K562 (cell line): ENCODE results near the gene SIDT1. TPM values are rescaled to one million over a fixed set of nuclear protein-coding genes. Genes with fewer than 3 reads are reported as not detected.

Experiments used
- ATAC-seq: fragments of 200-7000 bp; cut with Tn5 transposase; 3 replicates; pipeline ENCODE4 v1.9.1; 2020; ENCODE audit warnings: moderate library complexity
- BruUV-seq: library from RNA; stranded (reverse); fragments of 400-500 nt; replicated peaks from 2 replicates; lab custom pipeline; 2021; lab: Mats Ljungman, UMichigan
- CTCF ChIA-PET: fragments of 300-600 bp; formaldehyde crosslinking; extraction: SDS; loops from one replicate; lab custom pipeline; 2021; ENCODE audit warnings: low intra/inter-chr PET ratio; lab: Yijun Ruan, JAX
- POLR2A ChIA-PET: fragments of 300-600, 350-650 bp; sonication (Branson Sonifier 250); formaldehyde crosslinking; extraction: SDS; loops from one replicate; lab custom pipeline; 2021; ENCODE audit warnings: antibody characterized with exemption, inconsistent platforms; lab: Yijun Ruan, JAX
- DNase-seq, 4 experiments: peaks; one replicate each; pipeline versions ENCODE4 v3.0.0 to v3.0.0-alpha.2; 2011 to 2018; ENCODE audit warnings: low spot score in 3 of 4, mixed read lengths in 3 of 4; ENCODE audit errors: extremely low read depth in 1 of 4
- FAIRE-seq: peaks from 2 replicates; lab custom pipeline; 2011; peaks lifted over from hg19 to GRCh38; lab: Jason Lieb, UNC
- H2AFZ ChIP-seq: 2 replicates; pipeline ENCODE4 v1.6.0; 2011; ENCODE audit warnings: low read depth, low read length, control low read depth, inconsistent platforms
- H3K27ac ChIP-seq: fragments of 200-600 bp; 3 replicates; pipeline ENCODE4 v1.8.0; 2011; ENCODE audit warnings: low read depth, mild to moderate bottlenecking, control low read depth, inconsistent platforms, low read length, moderate library complexity, mixed read lengths; ENCODE audit errors: extremely low read depth
- H3K27me3 ChIP-seq, 2 experiments: fragments of 300-600 bp in 1 of 2; 2 replicates in 1 of 2; 3 replicates in 1 of 2; pipeline versions ENCODE4 v1.6.0 to v1.8.0; 2011; ENCODE audit warnings: inconsistent platforms in 2 of 2, low read length in 2 of 2, mild to moderate bottlenecking in 1 of 2, mixed read lengths in 1 of 2, moderate library complexity in 1 of 2; ENCODE audit not compliant: control insufficient read depth in 2 of 2, insufficient read depth in 2 of 2
- H3K36me3 ChIP-seq: fragments of 300-600 bp; 3 replicates; pipeline ENCODE4 v1.8.0; 2011; ENCODE audit warnings: mild to moderate bottlenecking, low read length, inconsistent platforms; ENCODE audit not compliant: control insufficient read depth, insufficient read depth
- H3K4me1 ChIP-seq, 2 experiments: fragments of 200-600 bp in 1 of 2; replicated peaks in 1 of 2; 2 replicates in 1 of 2; 3 replicates in 1 of 2; pipeline versions ENCODE4 v1.5.1 to v1.8.0; 2011; ENCODE audit warnings: inconsistent platforms in 2 of 2, low read length in 2 of 2, mild to moderate bottlenecking in 1 of 2, mixed read lengths in 1 of 2, moderate library complexity in 1 of 2; ENCODE audit not compliant: control insufficient read depth in 2 of 2, insufficient read depth in 2 of 2
- H3K4me2 ChIP-seq: 2 replicates; pipeline ENCODE4 v1.6.1; 2011; ENCODE audit warnings: low read length, control low read depth, inconsistent platforms, mixed read lengths; ENCODE audit not compliant: insufficient read depth
- H3K4me3 ChIP-seq: fragments of 200-600 bp; sonication (generic), shearing (Covaris generic); 2 replicates; pipeline ENCODE4 v1.5.1; 2016; ENCODE audit warnings: control low read depth, inconsistent platforms
- H3K79me2 ChIP-seq: fragments of 200-600 bp; 3 replicates; pipeline ENCODE4 v1.8.0; 2011; ENCODE audit warnings: low read length, inconsistent platforms; ENCODE audit not compliant: control insufficient read depth, insufficient read depth
- H3K9ac ChIP-seq, 2 experiments: 2 replicates each; pipeline versions ENCODE4 v1.6.0 to v1.6.1; 2011; ENCODE audit warnings: low read depth in 2 of 2, low read length in 2 of 2, control low read depth in 1 of 2, inconsistent platforms in 1 of 2, mild to moderate bottlenecking in 1 of 2, mixed read lengths in 1 of 2; ENCODE audit not compliant: insufficient read depth in 1 of 2
- H3K9me1 ChIP-seq: one replicate; pipeline ENCODE4 v1.6.0; 2011; ENCODE audit warnings: inconsistent platforms, mild to moderate bottlenecking, low read length, moderate library complexity; ENCODE audit not compliant: control insufficient read depth, insufficient read depth
- H3K9me3 ChIP-seq: replicated peaks from 2 replicates; pipeline ENCODE4 v1.5.1; 2011; ENCODE audit warnings: low read depth, low read length, inconsistent platforms; ENCODE audit not compliant: control insufficient read depth, insufficient read depth
- H4K20me1 ChIP-seq: replicated peaks from 2 replicates; pipeline ENCODE4 v1.6.1; 2011; ENCODE audit warnings: low read length, inconsistent platforms, mixed read lengths; ENCODE audit not compliant: control insufficient read depth, insufficient read depth
- CHCHD3 ChIP-seq: fragments of 250-450 bp; sonication (Bioruptor Pico); IDR thresholded peaks from 2 replicates; pipeline ENCODE4 v2.1.2; 2022; ENCODE audit warnings: mild to moderate bottlenecking
- MYNN ChIP-seq, 2 experiments: sonication (generic); formaldehyde crosslinking in 1 of 2; IDR thresholded peaks; 2 replicates each; pipeline versions ENCODE4 v1.5.0 to v1.6.1; 2016 to 2020; ENCODE audit warnings: antibody characterized with exemption in 1 of 2, missing genetic modification reagents in 1 of 2
- NCOA1 ChIP-seq: fragments of 450-650 bp; IDR thresholded peaks from 2 replicates; pipeline ENCODE4 v1.6.1; 2016; ENCODE audit warnings: low read depth
- PHF20 ChIP-seq: fragments of 450-650 bp; IDR thresholded peaks from 2 replicates; pipeline ENCODE4 v1.6.1; 2018; ENCODE audit not compliant: partially characterized antibody
- TAF9B ChIP-seq: fragments of 450-650 bp; IDR thresholded peaks from 2 replicates; pipeline ENCODE4 v1.6.1; 2018; ENCODE audit warnings: mild to moderate bottlenecking; ENCODE audit not compliant: partially characterized antibody
- TCF3 ChIP-seq: sonication (generic); formaldehyde crosslinking; IDR thresholded peaks from 2 replicates; pipeline ENCODE4 v1.4.0; 2020; ENCODE audit warnings: mild to moderate bottlenecking, missing genetic modification reagents
- WGBS: fragments of 100-300 bp; shearing (Covaris generic); methylation state at CpG from one replicate; pipeline ENCODE4 v1.1.6; 2016; ENCODE audit warnings: low coverage, mixed read lengths; ENCODE audit not compliant: insufficient coverage; ENCODE audit errors: missing lambda C conversion rate; 5-methylcytosine and 5-hydroxymethylcytosine counted together
- in situ Hi-C: fragments of 300-500 bp; cut with MboI; formaldehyde crosslinking; loops from 4 replicates; pipeline ENCODE4 v1.15.0; 2018; ENCODE audit warnings: inconsistent platforms, mixed read lengths
- intact Hi-C: fragments of 100-400 bp; cut with micrococcal nuclease; formaldehyde crosslinking; loops from 2 replicates; pipeline ENCODE4 v1.14.2; 2022
- polyA plus RNA-seq, 8 experiments: library from polyadenylated mRNA; depleted of rRNA in 4 of 8; stranded (reverse) in 5 of 8; unstranded in 3 of 8; fragments of >200 nt; fragmentation: Nextera tagmentation in 2 of 8; fragmentation: Illumina TruSeq in 1 of 8; extraction: Ambion mirVana in 2 of 8; extraction: Trizol in 1 of 8; gene quantifications; 2 replicates each; pipeline versions ENCODE4 v1.2.1 to v1.2.3, GENCODE V29; 2011 to 2014; ENCODE audit warnings: inconsistent platforms in 1 of 8, missing spikeins in 1 of 8
- total RNA-seq, 7 experiments: library from RNA; depleted of rRNA in 6 of 7; stranded (reverse); fragments of >200 nt in 6 of 7; fragmentation: Illumina TruSeq in 2 of 7; extraction: Trizol in 2 of 7; gene quantifications; 2 replicates each; pipeline versions ENCODE4 v1.2.1 to v1.2.3, GENCODE V29; 2011 to 2021; ENCODE audit warnings: low replicate concordance in 1 of 7
- TF ChIP-seq, protein P1 (sequence below): fragments of 450-650 bp; formaldehyde crosslinking; IDR thresholded peaks from 2 replicates; pipeline ENCODE4 v1.4.0; 2020; ENCODE audit warnings: mild to moderate bottlenecking, mixed read lengths
- TF ChIP-seq, protein P2 (sequence below): sonication (generic); formaldehyde crosslinking; IDR thresholded peaks from 2 replicates; pipeline ENCODE4 v1.8.1; 2022; ENCODE audit warnings: missing genetic modification reagents
- TF ChIP-seq, protein P3 (sequence below): sonication (generic); formaldehyde crosslinking; IDR thresholded peaks from 2 replicates; pipeline ENCODE4 v1.8.1; 2023; ENCODE audit warnings: mild to moderate bottlenecking, missing genetic modification reagents
- TF ChIP-seq, protein P4 (sequence below), 2 experiments: fragments of 450-650 bp; IDR thresholded peaks; 2 replicates each; pipeline ENCODE4 v1.6.1; 2016; ENCODE audit warnings: mild to moderate bottlenecking in 2 of 2, borderline replicate concordance in 1 of 2, low read depth in 1 of 2, moderate library complexity in 1 of 2

The SIDT1 gene
- total and polyA plus RNA-seq, 9 of the 15 experiments (the other 6 are each of a cell fraction or from before 2014, with no cell fraction given) = not detected

DNA sequence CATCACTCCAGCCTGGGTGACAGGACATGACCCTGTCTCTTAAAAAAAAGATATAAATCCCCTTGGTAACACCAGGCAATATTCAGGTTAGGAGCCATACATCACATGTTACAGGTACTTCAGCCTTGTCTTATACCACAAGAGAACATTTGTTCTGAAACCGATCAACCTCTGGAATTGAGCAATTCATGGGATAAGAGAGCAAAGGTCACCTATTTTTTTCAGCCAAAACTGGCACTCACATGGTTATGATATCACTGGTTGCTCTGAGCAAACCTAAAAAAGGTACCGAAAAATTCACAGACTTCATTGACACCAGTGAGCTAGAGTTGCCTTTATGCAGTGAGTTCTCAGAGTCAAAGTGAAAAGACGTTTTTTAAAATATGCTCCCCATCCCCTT, 26.5 kb upstream of the SIDT1 start:
- no peak for DNase-seq
- H4K20me1 ChIP-seq = no peaks in the 10 kb centered on the region
- H3K79me2 ChIP-seq = no peaks in the 10 kb centered on the region
- no peaks in the 10 kb centered on the region for H3K9me3 ChIP-seq
- H2AFZ ChIP-seq = no peak overlapping the region
- intact Hi-C loops = no loop called here
- H3K4me2 ChIP-seq = no peak overlapping the region
- ATAC-seq = no peak
- in situ Hi-C loops = no loop called here
- FAIRE-seq = no peak
- ChIA-PET POLR2A (interaction anchor here (0.7 kb wide), 1 partner anchor 9 kb away, joined by 3 read pairs; no protein-coding TSS in a partner anchor), CTCF (no interaction called here)
- H3K27ac ChIP-seq = no peak overlapping the region
- H3K4me1 ChIP-seq = no peaks in the 10 kb centered on the region
- no peaks in the 10 kb centered on the region for H3K27me3 ChIP-seq
- no peak overlapping the region for H3K9ac ChIP-seq
- H3K4me3 ChIP-seq = no peak overlapping the region
- 74% methylated on average over 3 of the region's 3 CpGs for WGBS
- 0 out of 3 replicates have a peak, but pooled peaks cover 2% of the 10 kb centered on the region for H3K36me3 ChIP-seq
- no TSS peak for BruUV-seq
- no peaks in the 10 kb centered on the region for H3K9me1 ChIP-seq
- no peak for TF ChIP-seq CHCHD3 (CRISPR knock-in tag)
- TF ChIP-seq, protein P1, sequence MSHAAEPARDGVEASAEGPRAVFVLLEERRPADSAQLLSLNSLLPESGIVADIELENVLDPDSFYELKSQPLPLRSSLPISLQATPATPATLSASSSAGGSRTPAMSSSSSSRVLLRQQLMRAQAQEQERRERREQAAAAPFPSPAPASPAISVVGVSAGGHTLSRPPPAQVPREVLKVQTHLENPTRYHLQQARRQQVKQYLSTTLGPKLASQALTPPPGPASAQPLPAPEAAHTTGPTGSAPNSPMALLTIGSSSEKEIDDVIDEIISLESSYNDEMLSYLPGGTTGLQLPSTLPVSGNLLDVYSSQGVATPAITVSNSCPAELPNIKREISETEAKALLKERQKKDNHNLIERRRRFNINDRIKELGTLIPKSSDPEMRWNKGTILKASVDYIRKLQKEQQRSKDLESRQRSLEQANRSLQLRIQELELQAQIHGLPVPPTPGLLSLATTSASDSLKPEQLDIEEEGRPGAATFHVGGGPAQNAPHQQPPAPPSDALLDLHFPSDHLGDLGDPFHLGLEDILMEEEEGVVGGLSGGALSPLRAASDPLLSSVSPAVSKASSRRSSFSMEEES (CRISPR knock-in tag) = no peak
- no peak for TF ChIP-seq TCF3 (CRISPR knock-in tag)
- TF ChIP-seq, protein P2, sequence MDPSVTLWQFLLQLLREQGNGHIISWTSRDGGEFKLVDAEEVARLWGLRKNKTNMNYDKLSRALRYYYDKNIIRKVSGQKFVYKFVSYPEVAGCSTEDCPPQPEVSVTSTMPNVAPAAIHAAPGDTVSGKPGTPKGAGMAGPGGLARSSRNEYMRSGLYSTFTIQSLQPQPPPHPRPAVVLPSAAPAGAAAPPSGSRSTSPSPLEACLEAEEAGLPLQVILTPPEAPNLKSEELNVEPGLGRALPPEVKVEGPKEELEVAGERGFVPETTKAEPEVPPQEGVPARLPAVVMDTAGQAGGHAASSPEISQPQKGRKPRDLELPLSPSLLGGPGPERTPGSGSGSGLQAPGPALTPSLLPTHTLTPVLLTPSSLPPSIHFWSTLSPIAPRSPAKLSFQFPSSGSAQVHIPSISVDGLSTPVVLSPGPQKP (CRISPR knock-in tag) = no peak
- TF ChIP-seq, protein P3, sequence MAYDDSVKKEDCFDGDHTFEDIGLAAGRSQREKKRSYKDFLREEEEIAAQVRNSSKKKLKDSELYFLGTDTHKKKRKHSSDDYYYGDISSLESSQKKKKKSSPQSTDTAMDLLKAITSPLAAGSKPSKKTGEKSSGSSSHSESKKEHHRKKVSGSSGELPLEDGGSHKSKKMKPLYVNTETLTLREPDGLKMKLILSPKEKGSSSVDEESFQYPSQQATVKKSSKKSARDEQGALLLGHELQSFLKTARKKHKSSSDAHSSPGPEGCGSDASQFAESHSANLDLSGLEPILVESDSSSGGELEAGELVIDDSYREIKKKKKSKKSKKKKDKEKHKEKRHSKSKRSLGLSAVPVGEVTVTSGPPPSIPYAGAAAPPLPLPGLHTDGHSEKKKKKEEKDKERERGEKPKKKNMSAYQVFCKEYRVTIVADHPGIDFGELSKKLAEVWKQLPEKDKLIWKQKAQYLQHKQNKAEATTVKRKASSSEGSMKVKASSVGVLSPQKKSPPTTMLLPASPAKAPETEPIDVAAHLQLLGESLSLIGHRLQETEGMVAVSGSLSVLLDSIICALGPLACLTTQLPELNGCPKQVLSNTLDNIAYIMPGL (CRISPR knock-in tag) = no peak
- no peak for TF ChIP-seq NCOA1
- TF ChIP-seq, protein P4, sequence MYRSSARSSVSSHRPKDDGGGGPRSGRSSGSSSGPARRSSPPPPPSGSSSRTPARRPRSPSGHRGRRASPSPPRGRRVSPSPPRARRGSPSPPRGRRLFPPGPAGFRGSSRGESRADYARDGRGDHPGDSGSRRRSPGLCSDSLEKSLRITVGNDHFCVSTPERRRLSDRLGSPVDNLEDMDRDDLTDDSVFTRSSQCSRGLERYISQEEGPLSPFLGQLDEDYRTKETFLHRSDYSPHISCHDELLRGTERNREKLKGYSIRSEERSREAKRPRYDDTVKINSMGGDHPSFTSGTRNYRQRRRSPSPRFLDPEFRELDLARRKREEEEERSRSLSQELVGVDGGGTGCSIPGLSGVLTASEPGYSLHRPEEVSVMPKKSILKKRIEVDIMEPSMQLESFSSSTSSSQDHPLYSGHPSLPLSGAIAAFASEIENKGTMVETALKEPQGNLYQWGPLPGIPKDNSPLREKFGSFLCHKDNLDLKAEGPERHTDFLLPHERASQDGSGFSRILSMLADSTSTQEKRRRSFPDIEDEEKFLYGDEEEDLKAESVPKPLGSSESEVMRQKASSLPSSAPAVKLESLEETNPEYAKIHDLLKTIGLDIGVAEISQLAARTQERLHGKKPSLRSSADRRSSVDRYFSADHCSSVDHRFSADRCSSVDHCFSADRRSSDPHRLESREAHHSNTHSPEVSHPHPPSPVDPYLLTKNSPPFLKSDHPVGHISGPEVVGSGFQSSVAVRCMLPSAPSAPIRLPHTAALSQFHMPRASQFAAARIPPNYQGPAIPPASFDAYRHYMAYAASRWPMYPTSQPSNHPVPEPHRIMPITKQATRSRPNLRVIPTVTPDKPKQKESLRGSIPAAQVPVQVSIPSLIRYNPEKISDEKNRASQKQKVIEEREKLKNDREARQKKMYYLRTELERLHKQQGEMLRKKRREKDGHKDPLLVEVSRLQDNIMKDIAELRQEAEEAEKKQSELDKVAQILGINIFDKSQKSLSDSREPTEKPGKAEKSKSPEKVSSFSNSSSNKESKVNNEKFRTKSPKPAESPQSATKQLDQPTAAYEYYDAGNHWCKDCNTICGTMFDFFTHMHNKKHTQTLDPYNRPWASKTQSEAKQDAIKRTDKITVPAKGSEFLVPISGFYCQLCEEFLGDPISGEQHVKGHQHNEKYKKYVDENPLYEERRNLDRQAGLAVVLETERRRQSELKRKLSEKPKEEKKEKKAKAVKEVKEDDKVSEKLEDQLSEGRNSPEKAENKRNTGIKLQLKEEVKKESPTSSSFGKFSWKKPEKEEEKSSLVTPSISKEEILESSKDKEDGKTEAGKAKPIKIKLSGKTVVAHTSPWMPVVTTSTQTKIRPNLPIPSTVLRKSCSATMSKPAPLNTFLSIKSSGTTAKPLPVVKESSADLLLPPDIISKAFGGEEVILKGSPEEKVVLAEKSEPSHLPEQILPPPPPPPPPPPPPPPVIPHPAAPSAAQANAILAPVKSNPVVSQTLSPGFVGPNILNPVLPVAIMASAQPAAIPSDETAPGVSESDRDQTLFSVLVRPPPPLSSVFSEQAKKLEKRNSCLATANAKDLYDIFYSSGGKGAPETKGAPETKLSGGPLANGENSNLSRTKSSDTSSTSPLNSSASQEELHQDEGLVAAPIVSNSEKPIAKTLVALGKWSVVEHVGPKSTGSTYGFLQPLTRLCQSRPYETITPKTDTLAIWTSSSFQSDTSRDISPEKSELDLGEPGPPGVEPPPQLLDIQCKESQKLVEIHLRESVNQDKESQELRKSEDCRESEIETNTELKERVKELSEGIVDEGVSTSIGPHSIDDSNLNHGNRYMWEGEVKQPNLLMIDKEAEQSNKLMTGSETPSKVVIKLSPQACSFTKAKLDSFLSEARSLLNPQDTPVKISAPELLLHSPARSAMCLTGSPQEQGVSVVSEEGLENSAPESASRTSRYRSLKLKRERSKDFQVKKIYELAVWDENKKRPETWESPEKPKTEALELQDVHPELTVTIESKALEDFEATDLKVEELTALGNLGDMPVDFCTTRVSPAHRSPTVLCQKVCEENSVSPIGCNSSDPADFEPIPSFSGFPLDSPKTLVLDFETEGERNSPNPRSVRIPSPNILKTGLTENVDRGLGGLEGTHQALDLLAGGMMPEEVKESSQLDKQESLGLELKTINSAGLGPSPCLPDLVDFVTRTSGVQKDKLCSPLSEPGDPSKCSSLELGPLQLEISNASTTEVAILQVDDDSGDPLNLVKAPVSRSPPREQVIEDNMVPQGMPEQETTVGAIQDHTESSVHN (IDR thresholded peaks at IDR 0.05; ENCODE audit: borderline replicate concordance in 1 of 2, low read depth in 1 of 2) = no peak
- TF ChIP-seq PHF20 = no peak
- no peak for TF ChIP-seq MYNN (IDR thresholded peaks at IDR 0.05)
- TF ChIP-seq MYNN (CRISPR knock-in tag; IDR thresholded peaks at IDR 0.05) = no peak
- TF ChIP-seq TAF9B = no peak
